Measurements from ENCODE around the gene SSR4. TPM values are rescaled to one million over a fixed set of nuclear protein-coding genes. Genes with fewer than 3 reads are reported as not detected.

The SSR4 gene
- total and polyA plus RNA-seq, 2 of the 13 experiments (the other 11 are each of a cell fraction or from before 2014, with no cell fraction given) = 214 to 288 TPM

DNA sequence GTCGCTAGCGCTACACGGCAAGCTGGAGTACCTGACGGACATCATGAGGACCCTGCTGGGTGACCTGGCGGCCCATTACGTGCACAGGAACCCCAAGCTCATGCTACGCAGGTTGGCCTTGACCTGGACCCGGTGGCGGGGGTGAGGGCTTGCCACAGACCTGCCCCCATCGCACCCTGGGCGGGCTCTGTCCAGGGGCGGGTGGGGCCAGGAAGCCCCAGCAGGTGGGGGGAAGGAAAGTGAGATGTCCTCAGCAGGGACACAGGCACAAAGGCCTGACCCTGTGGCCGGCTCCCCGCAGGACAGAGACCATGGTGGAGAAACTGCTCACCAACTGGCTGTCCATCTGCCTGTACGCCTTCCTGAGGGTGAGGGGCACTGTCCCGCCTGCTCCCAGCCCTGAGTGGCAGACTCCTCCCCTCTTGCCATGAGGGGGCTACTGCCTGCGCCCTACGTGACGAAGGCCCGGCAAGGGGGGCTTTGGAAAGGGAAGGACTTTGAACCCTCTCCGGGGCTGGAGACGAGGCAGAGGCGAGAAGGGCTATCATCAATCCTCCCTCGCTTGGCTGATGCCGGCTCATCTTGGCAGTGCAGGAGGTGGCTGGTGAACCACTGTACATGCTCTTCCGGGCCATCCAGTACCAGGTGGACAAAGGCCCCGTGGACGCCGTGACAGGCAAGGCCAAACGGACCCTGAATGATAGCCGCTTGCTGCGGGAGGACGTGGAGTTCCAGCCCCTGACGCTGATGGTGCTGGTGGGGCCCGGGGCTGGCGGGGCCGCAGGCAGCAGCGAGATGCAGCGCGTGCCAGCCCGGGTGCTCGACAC, 19.0 kb upstream of the SSR4 start:
- CTCF ChIA-PET (ENCODE audit: low intra/inter-chr PET ratio, low total read pairs) = no interaction called here
- Histone ChIP-seq H4K20me1 (ENCODE audit: insufficient read depth, low read length) (no peaks in the 10 kb centered on the region), H3K9me3 (ENCODE audit: low read length) (no peaks in the 10 kb centered on the region), H3K79me2 (ENCODE audit: insufficient read depth, low read length) (no peaks in the 10 kb centered on the region), H3K9ac (ENCODE audit: insufficient read depth, low read depth, low read length) (no peak overlapping the region), H3K27ac (ENCODE audit: extremely low read length, insufficient read depth, low read length) (no peak overlapping the region), H3K4me2 (ENCODE audit: low read depth, low read length) (no peak overlapping the region), H3K27me3 (ENCODE audit: control insufficient read depth in 1 of 2, insufficient read depth in 2 of 2, low read length in 2 of 2) (no peaks in the 10 kb centered on the region), H3K36me3 (replicated peaks in 1 of 2; ENCODE audit: control insufficient read depth in 1 of 2, insufficient read depth in 2 of 2, low read length in 2 of 2) (no peaks in the 10 kb centered on the region), H3K4me1 (ENCODE audit: insufficient read depth, low read length) (no peaks in the 10 kb centered on the region), H2AFZ (ENCODE audit: low read length) (no peak overlapping the region), H3K4me3 (replicated peaks in 1 of 3; ENCODE audit: insufficient read depth in 1 of 3, low read depth in 2 of 3, low read length in 3 of 3) (no peak overlapping the region)
- 80% methylated on average over 1 of the region's 42 CpGs for WGBS (ENCODE audit: low lambda C conversion rate)
- POLR2A ChIA-PET = no interaction called here
- FAIRE-seq (no peak), ATAC-seq (no peak), DNase-seq (ENCODE audit: low spot score) (no peak)
- in situ Hi-C loops (cut with HindIII; ENCODE audit: extremely low pct_ligation_motif_present, low pct_unique_long_range_greater_than_20kb) (no loop called here), intact Hi-C loops (cut with micrococcal nuclease; ENCODE audit: unreplicated experiment) (no loop called here)
- no TSS peak for BruUV-seq (replicated peaks)
- no peak for TF ChIP-seq ZNF431 (CRISPR knock-in tag; IDR thresholded peaks at IDR 0.05; ENCODE audit: borderline replicate concordance, low read depth)
- no peak for TF ChIP-seq POLR2A (IDR thresholded peaks at IDR 0.05; ENCODE audit: insufficient read depth in 1 of 2, low read depth in 2 of 2, low read length in 2 of 2)
- TF ChIP-seq GATAD1 (CRISPR knock-in tag; IDR thresholded peaks at IDR 0.05) = no peak
- TF ChIP-seq SRSF4 (IDR thresholded peaks at IDR 0.05; ENCODE audit: low read depth, low read length, poor library complexity, severe bottlenecking) = no peak
- TF ChIP-seq ZNF564 (CRISPR knock-in tag; IDR thresholded peaks at IDR 0.05) = no peak
- no peak for TF ChIP-seq KLF12 (CRISPR knock-in tag; IDR thresholded peaks at IDR 0.05; ENCODE audit: borderline replicate concordance)
- no peak for TF ChIP-seq BRCA1 (CRISPR knock-in tag; IDR thresholded peaks at IDR 0.05)
- TF ChIP-seq ZNF484 (CRISPR knock-in tag; IDR thresholded peaks at IDR 0.05; ENCODE audit: borderline replicate concordance, low read depth) = no peak
- TF ChIP-seq KAT8 (CRISPR knock-in tag; IDR thresholded peaks at IDR 0.05) = no peak
- TF ChIP-seq, protein P1, sequence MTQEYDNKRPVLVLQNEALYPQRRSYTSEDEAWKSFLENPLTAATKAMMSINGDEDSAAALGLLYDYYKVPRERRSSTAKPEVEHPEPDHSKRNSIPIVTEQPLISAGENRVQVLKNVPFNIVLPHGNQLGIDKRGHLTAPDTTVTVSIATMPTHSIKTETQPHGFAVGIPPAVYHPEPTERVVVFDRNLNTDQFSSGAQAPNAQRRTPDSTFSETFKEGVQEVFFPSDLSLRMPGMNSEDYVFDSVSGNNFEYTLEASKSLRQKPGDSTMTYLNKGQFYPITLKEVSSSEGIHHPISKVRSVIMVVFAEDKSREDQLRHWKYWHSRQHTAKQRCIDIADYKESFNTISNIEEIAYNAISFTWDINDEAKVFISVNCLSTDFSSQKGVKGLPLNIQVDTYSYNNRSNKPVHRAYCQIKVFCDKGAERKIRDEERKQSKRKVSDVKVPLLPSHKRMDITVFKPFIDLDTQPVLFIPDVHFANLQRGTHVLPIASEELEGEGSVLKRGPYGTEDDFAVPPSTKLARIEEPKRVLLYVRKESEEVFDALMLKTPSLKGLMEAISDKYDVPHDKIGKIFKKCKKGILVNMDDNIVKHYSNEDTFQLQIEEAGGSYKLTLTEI (CRISPR knock-in tag; conservative IDR thresholded peaks at IDR 0.05) = no peak
- no peak for TF ChIP-seq RFX5 (IDR thresholded peaks at IDR 0.05; ENCODE audit: low read depth, low read length)
- no peak for TF ChIP-seq ZNF138 (CRISPR knock-in tag; IDR thresholded peaks at IDR 0.05; ENCODE audit: low read depth)
- TF ChIP-seq, protein P2, sequence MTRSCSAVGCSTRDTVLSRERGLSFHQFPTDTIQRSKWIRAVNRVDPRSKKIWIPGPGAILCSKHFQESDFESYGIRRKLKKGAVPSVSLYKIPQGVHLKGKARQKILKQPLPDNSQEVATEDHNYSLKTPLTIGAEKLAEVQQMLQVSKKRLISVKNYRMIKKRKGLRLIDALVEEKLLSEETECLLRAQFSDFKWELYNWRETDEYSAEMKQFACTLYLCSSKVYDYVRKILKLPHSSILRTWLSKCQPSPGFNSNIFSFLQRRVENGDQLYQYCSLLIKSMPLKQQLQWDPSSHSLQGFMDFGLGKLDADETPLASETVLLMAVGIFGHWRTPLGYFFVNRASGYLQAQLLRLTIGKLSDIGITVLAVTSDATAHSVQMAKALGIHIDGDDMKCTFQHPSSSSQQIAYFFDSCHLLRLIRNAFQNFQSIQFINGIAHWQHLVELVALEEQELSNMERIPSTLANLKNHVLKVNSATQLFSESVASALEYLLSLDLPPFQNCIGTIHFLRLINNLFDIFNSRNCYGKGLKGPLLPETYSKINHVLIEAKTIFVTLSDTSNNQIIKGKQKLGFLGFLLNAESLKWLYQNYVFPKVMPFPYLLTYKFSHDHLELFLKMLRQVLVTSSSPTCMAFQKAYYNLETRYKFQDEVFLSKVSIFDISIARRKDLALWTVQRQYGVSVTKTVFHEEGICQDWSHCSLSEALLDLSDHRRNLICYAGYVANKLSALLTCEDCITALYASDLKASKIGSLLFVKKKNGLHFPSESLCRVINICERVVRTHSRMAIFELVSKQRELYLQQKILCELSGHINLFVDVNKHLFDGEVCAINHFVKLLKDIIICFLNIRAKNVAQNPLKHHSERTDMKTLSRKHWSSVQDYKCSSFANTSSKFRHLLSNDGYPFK (CRISPR knock-in tag; IDR thresholded peaks at IDR 0.05; ENCODE audit: borderline replicate concordance) = no peak
- no peak for TF ChIP-seq STAT5B (CRISPR knock-in tag; IDR thresholded peaks at IDR 0.05)
- TF ChIP-seq ISX (CRISPR knock-in tag; conservative IDR thresholded peaks at IDR 0.05) = no peak
- TF ChIP-seq, protein P3, sequence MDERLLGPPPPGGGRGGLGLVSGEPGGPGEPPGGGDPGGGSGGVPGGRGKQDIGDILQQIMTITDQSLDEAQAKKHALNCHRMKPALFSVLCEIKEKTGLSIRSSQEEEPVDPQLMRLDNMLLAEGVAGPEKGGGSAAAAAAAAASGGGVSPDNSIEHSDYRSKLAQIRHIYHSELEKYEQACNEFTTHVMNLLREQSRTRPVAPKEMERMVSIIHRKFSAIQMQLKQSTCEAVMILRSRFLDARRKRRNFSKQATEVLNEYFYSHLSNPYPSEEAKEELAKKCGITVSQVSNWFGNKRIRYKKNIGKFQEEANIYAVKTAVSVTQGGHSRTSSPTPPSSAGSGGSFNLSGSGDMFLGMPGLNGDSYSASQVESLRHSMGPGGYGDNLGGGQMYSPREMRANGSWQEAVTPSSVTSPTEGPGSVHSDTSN (CRISPR knock-in tag; IDR thresholded peaks at IDR 0.05) = no peak
- no peak for TF ChIP-seq ZNF264 (CRISPR knock-in tag; IDR thresholded peaks at IDR 0.05)
- TF ChIP-seq ZNF460 (CRISPR knock-in tag; IDR thresholded peaks at IDR 0.05; ENCODE audit: borderline replicate concordance) = no peak
- TF ChIP-seq, protein P4, sequence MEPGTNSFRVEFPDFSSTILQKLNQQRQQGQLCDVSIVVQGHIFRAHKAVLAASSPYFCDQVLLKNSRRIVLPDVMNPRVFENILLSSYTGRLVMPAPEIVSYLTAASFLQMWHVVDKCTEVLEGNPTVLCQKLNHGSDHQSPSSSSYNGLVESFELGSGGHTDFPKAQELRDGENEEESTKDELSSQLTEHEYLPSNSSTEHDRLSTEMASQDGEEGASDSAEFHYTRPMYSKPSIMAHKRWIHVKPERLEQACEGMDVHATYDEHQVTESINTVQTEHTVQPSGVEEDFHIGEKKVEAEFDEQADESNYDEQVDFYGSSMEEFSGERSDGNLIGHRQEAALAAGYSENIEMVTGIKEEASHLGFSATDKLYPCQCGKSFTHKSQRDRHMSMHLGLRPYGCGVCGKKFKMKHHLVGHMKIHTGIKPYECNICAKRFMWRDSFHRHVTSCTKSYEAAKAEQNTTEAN (CRISPR knock-in tag; conservative IDR thresholded peaks at IDR 0.05) = no peak
